Astrocyte (in vitro differentiated cells and primary cell): ENCODE measurements around the gene GGA2. TPM values are rescaled to one million over a fixed set of nuclear protein-coding genes. Genes with fewer than 3 reads are reported as not detected.

Experiments
- DNase-seq: peaks from one replicate; pipeline ENCODE4 v3.0.0-alpha.2; 2010; ENCODE audit warnings: low read depth
- FAIRE-seq: peaks from 2 replicates; lab custom pipeline; 2011; peaks lifted over from hg19 to GRCh38; lab: Jason Lieb, UNC
- H2AFZ ChIP-seq: 2 replicates; pipeline ENCODE4 v1.6.0; 2012; ENCODE audit warnings: low read depth, low read length, inconsistent platforms
- H3K27ac ChIP-seq: 2 replicates; pipeline ENCODE4 v1.5.1; 2011; ENCODE audit warnings: low read depth, low read length, inconsistent platforms
- H3K27me3 ChIP-seq: 2 replicates; pipeline ENCODE4 v1.6.0; 2011; ENCODE audit warnings: low read length, inconsistent platforms; ENCODE audit not compliant: insufficient read depth
- H3K36me3 ChIP-seq: 2 replicates; pipeline ENCODE4 v1.5.1; 2011; ENCODE audit warnings: low read length, inconsistent platforms; ENCODE audit not compliant: insufficient read depth
- H3K4me1 ChIP-seq: 2 replicates; pipeline ENCODE4 v1.5.1; 2011; ENCODE audit warnings: low read length, inconsistent platforms; ENCODE audit not compliant: insufficient read depth
- H3K4me2 ChIP-seq: 2 replicates; pipeline ENCODE4 v1.6.0; 2012; ENCODE audit warnings: low read length, inconsistent platforms
- H3K4me3 ChIP-seq: 2 replicates; pipeline ENCODE4 v1.5.1; 2011; ENCODE audit warnings: low read depth, mild to moderate bottlenecking, low read length, inconsistent platforms; ENCODE audit not compliant: insufficient read depth
- H3K79me2 ChIP-seq: 2 replicates; pipeline ENCODE4 v1.6.0; 2012; ENCODE audit warnings: mild to moderate bottlenecking, low read length, inconsistent platforms; ENCODE audit not compliant: insufficient read depth
- H3K9ac ChIP-seq: 2 replicates; pipeline ENCODE4 v1.6.0; 2012; ENCODE audit warnings: mild to moderate bottlenecking, low read length, inconsistent platforms
- H3K9me3 ChIP-seq: 2 replicates; pipeline ENCODE4 v1.5.1; 2012; ENCODE audit warnings: low read depth, mild to moderate bottlenecking, low read length, inconsistent platforms; ENCODE audit not compliant: insufficient read depth
- H4K20me1 ChIP-seq: 2 replicates; pipeline ENCODE4 v1.6.0; 2012; ENCODE audit warnings: low read length, inconsistent platforms; ENCODE audit not compliant: insufficient read depth
- H3K27ac Mint-ChIP-seq: one replicate; pipeline ENCODE4 v1.8.0; 2021; ENCODE audit warnings: mild to moderate bottlenecking, mixed read lengths; ENCODE audit not compliant: unreplicated experiment
- H3K27me3 Mint-ChIP-seq: one replicate; pipeline ENCODE4 v1.8.0; 2021; ENCODE audit warnings: low read depth, mixed read lengths; ENCODE audit not compliant: unreplicated experiment
- H3K36me3 Mint-ChIP-seq: one replicate; pipeline ENCODE4 v1.8.0; 2021; ENCODE audit warnings: low read depth, mixed read lengths; ENCODE audit not compliant: unreplicated experiment
- H3K4me1 Mint-ChIP-seq: one replicate; pipeline ENCODE4 v1.8.0; 2021; ENCODE audit warnings: low read depth, mixed read lengths; ENCODE audit not compliant: unreplicated experiment
- H3K4me3 Mint-ChIP-seq: one replicate; pipeline ENCODE4 v1.8.0; 2021; ENCODE audit warnings: mild to moderate bottlenecking, moderate library complexity, mixed read lengths; ENCODE audit not compliant: unreplicated experiment
- H3K9me3 Mint-ChIP-seq: one replicate; pipeline ENCODE4 v1.8.0; 2021; ENCODE audit warnings: mild to moderate bottlenecking, mixed read lengths; ENCODE audit not compliant: unreplicated experiment
- EZH2 ChIP-seq: IDR thresholded peaks from 2 replicates; pipeline ENCODE4 v1.6.1; 2012; ENCODE audit warnings: mild to moderate bottlenecking, low read length, inconsistent platforms; ENCODE audit not compliant: insufficient read depth
- total RNA-seq: library from RNA; stranded (reverse); gene quantifications from 2 replicates; pipeline ENCODE4 v1.2.1, GENCODE V29; 2021
- TF ChIP-seq, protein P1 (sequence below): IDR thresholded peaks from 2 replicates; pipeline ENCODE4 v1.5.1; 2011; ENCODE audit warnings: low read depth, mild to moderate bottlenecking, inconsistent platforms, low read length, moderate library complexity; ENCODE audit not compliant: insufficient read depth

GGA2 gene
- total RNA-seq, 1 donor from 2014 or later, result 84.0 TPM

DNA sequence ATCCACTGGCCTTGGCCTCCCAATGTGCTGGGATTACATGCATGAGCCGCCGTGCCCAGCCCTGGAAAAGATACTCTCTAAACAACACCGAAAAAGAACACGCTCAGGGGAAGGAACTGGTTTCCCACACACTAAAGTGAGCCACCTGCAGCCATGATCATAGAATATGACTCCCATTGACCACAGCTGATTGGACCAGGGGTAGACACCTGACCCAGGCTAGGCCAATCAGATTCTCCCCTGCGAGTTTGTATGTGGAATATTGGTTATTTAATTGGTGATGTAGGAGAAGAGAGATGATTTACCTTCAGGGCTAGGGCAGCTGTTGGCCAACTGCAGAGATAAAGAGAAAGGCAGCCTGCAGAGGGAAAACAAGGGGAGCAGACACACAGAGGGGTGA is 9.0 kb upstream of the GGA2 start:
- Histone ChIP-seq H3K79me2 (no peaks in the 10 kb centered on the region), H3K4me2 (no peak overlapping the region), H3K4me1 (no peaks in the 10 kb centered on the region), H2AFZ (no peak overlapping the region), H3K9me3 (no peaks in the 10 kb centered on the region), H4K20me1 (peaks cover 3% of the 10 kb centered on the region), H3K9ac (no peak overlapping the region), H3K27me3 (no peaks in the 10 kb centered on the region), H3K36me3 (peaks cover 22% of the 10 kb centered on the region), H3K4me3 (no peak overlapping the region), H3K27ac (no peak overlapping the region)
- Mint-ChIP-seq H3K9me3 (no peaks in the 10 kb centered on the region), H3K4me3 (no peak overlapping the region), H3K27ac (no peak overlapping the region), H3K36me3 (peaks cover 38% of the 10 kb centered on the region), H3K4me1 (no peaks in the 10 kb centered on the region), H3K27me3 (no peaks in the 10 kb centered on the region)
- FAIRE-seq (no peak), DNase-seq (no peak)
- TF ChIP-seq, protein P1, sequence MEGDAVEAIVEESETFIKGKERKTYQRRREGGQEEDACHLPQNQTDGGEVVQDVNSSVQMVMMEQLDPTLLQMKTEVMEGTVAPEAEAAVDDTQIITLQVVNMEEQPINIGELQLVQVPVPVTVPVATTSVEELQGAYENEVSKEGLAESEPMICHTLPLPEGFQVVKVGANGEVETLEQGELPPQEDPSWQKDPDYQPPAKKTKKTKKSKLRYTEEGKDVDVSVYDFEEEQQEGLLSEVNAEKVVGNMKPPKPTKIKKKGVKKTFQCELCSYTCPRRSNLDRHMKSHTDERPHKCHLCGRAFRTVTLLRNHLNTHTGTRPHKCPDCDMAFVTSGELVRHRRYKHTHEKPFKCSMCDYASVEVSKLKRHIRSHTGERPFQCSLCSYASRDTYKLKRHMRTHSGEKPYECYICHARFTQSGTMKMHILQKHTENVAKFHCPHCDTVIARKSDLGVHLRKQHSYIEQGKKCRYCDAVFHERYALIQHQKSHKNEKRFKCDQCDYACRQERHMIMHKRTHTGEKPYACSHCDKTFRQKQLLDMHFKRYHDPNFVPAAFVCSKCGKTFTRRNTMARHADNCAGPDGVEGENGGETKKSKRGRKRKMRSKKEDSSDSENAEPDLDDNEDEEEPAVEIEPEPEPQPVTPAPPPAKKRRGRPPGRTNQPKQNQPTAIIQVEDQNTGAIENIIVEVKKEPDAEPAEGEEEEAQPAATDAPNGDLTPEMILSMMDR, result no peak
- no peak for TF ChIP-seq EZH2

DNA sequence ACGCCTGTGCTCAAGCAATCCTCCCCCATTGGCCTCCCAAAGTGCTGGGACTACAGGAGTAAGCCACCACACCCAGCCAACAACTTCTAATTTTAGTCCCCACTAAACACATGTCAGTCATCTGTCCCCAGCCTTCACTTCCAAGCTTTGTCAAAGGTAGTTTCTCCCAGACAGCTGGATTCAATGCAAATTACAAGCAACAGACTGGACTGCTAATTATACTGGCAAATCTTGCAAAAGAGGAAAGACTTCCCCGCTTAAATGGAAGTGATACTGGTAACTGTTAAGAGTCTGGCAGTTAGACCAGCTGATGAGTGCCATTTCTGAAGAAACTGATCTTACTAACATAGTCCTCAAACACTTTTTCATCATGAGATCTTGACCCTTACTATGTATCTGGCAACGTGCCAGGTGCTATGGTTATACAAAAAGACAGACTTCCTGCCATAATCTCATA is 8.2 kb upstream of the GGA2 start:
- Histone ChIP-seq H3K4me1 (no peaks in the 10 kb centered on the region), H3K4me2 (no peak overlapping the region), H3K4me3 (no peak overlapping the region), H3K36me3 (peaks cover 16% of the 10 kb centered on the region), H2AFZ (no peak overlapping the region), H4K20me1 (peaks cover 3% of the 10 kb centered on the region), H3K79me2 (no peaks in the 10 kb centered on the region), H3K9me3 (no peaks in the 10 kb centered on the region), H3K9ac (no peak overlapping the region), H3K27ac (no peak overlapping the region), H3K27me3 (no peaks in the 10 kb centered on the region)
- H3K36me3 Mint-ChIP-seq, result peaks cover 30% of the 10 kb centered on the region
- H3K4me1 Mint-ChIP-seq, result no peaks in the 10 kb centered on the region
- DNase-seq, result no peak
- no peaks in the 10 kb centered on the region for H3K9me3 Mint-ChIP-seq
- TF ChIP-seq, protein P1, result no peak
- TF ChIP-seq EZH2, result no peak
- H3K27ac Mint-ChIP-seq, result no peak overlapping the region
- no peak overlapping the region for H3K4me3 Mint-ChIP-seq
- FAIRE-seq, result no peak
- no peaks in the 10 kb centered on the region for H3K27me3 Mint-ChIP-seq

DNA sequence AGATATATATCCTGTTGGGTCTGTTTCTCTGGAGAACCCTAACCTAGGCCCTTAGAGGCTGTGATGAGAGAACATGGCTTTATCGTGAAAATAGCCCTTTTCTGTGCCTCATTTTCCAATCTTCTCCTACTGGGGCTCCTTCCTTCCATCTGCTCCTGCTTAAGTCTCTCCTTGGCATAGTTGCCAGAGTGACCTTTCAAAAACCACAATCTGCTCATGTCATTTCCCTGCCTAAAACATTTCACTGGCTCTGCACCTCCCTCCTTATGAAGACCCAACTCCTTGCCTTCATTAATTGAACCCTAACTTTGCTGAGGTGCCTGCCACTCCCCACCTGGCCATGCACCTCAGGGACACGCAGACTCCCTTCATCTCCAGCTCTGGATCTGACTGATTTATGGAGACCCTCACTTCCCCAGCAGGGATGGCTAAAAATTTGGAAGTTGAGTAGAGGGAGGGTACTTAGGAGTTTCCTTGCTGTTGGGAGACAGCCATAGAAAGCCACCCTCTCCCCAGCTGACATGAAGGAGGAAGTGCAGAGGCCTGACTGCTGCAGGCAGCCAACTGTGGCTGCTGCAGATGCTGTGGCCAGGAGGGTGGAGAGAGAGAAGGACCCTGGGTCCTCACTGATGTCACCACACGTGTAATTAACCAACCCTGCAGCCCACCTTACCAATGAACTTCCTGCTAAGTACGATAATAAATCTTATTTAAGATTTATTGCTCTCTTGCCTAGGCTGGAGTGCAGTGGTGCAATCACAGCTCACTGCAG is 6.3 kb upstream of the GGA2 start:
- Histone ChIP-seq H2AFZ (no peak overlapping the region), H4K20me1 (peaks cover 3% of the 10 kb centered on the region), H3K4me1 (no peaks in the 10 kb centered on the region), H3K9ac (no peak overlapping the region), H3K4me3 (no peak overlapping the region), H3K4me2 (no peak overlapping the region), H3K9me3 (no peaks in the 10 kb centered on the region), H3K27ac (no peak overlapping the region), H3K79me2 (no peaks in the 10 kb centered on the region), H3K27me3 (no peaks in the 10 kb centered on the region), H3K36me3 (peaks cover 8% of the 10 kb centered on the region)
- Mint-ChIP-seq H3K27ac (no peak overlapping the region), H3K4me1 (no peaks in the 10 kb centered on the region), H3K9me3 (no peaks in the 10 kb centered on the region), H3K4me3 (no peak overlapping the region), H3K27me3 (no peaks in the 10 kb centered on the region), H3K36me3 (peaks cover 16% of the 10 kb centered on the region)
- no peak for DNase-seq
- no peak for FAIRE-seq
- TF ChIP-seq EZH2, result no peak
- TF ChIP-seq, protein P1, result no peak
